Fibroblast of skin of right quadriceps (primary cell): ENCODE measurements around the gene AGBL3.

Experiments used
- DNase-seq: peaks from one replicate; pipeline ENCODE4 v3.0.0-alpha.2; 2013

The AGBL3 gene

DNA sequence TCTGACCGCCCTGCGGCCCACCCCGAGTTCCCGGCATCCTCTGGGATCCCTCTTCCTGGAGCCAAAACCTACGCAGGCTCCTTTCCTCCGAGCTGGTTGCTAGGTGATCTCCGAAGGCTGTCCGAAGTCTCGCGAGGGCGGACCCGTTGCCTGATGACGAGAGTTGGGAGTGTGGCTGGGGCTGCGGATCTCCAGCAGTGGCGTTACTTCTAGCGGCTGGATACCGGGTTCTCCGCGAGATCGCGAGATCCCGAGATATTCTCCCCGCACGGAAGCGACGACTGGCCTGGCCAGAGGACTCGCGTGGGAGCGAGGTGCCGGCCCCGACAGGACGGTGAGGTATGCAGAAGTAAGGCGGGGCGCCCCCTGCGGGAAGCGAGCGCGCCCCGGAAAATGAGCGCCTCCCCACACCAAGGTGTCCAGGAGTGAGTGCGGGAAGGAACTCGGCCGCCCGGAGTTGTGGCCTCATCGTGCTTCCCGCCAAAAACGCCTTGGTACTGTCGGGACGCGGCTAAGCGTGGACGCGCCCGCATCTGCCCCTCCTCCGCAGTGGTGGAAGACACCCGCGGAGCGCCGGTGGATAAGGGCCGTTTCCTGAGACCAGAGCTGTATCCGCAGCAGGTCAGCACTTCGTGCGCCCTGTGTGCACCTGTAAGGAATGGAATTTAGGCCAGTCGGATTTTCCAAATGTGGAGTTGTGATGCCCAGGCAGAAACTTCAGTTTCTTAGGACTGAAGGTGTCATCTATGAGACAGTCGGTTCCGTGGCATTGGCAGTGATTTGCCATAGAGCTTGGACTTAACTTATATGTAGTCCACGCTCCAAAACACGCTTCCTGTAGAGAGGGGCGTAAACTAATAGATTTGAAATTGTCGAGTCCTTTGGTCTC lies at the start of gene AGBL3:
Gene AGBL3, plus strand, starts transcription at position 146 of the 889 bp plus-strand sequence. CDS start 1,426 bp downstream, outside the sequence.
- peak; percentile 96 for DNase-seq

DNA sequence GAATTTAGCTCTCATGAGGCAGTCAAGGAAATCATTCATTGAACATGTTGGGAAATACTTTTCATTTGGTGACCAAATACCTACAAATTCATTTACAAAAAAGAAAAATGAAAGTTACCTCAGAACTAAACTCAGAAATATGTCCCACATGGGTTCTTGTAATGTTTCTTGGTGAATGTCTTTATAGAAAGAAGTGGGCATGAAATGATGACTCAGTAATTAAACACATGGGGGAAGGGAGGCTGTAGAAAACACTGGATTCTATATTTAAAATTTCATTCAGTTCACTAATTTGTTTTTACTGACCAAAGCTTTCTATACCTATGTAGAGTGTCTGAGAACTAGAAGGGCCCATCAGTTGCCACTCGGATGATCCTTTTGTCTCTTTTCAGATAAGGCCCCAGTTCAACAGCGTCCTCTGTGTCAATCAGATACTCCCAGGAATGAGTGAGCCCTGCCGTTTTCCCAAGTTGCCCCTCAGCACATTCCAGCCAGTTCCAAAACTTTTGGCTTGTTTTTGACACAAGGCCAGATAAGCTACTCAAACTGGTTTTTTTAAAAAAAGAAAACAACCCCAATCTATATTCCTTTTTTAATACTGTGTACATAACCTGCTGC lies 49.3 kb upstream of the AGBL3 start:
- peak; percentile 27 for DNase-seq

- no peak for DNase-seq
These were observed 48.2 kb upstream of the AGBL3 start for GRCh38 chr7:134938141-134938540.

GRCh38 chr7:134939136-134939535 lies 47.2 kb upstream of the AGBL3 start:
- DNase-seq, result no peak

GRCh38 chr7:134940729-134941128 lies 45.6 kb upstream of the AGBL3 start:
- no peak for DNase-seq

GRCh38 chr7:134941185-134941900 lies 45.0 kb upstream of the AGBL3 start:
- DNase-seq, result peak; percentile 86

DNA sequence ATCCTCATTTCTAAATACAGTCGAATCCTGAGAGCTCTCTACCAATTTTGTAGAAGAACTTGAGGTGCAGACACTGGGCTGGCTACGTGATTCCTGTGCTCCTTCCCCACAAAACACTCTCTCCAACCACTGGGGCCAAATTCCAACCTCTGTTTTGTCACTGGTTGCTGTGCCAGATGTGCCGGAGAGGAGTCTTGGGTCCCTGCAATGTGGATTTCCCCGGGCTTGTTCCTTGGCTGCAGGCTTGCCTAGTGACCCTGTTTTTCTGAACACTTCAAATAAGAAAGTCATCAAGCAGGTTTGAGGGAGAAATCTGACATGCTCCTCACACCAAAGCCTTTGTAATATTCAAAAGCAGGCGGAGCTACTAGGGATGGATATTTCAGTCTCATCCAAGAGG lies 44.4 kb upstream of the AGBL3 start:
- no peak for DNase-seq

DNA sequence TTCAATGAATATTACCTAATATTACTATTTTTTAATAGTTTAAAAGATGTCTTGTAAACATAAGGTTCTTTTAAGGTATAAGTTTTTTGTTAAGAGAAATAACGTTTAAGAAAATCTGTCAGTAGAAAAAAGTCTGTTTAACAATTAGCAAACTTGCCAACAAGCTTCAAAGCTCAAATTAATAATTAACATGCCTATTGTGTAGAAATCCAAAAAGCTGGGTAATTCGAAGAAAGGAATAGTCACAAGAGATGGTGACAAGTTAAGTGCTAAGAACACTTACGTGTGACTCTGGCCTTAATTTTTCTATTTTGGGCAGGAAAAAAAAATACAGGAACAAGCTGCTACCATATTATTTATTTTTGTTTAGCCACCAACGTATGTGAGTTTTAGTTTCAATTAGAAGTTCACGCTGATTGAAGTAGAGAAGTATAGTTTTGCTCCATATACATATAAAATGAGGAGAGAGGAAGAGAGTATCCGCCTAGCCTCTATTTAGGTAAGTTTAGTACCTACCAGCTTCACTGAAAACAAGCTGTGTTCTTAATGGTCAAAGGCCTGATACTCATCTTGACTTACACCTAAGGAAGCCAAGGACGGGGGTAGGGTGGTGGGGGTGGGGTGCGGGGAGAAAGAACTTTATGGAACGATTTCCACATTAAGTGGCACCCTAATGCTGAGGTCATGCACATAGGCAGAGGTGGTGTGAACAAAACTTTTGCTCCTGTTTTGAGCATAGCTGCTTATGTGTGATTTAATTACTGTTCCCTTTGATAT lies 43.4 kb upstream of the AGBL3 start:
- no peak for DNase-seq

DNA sequence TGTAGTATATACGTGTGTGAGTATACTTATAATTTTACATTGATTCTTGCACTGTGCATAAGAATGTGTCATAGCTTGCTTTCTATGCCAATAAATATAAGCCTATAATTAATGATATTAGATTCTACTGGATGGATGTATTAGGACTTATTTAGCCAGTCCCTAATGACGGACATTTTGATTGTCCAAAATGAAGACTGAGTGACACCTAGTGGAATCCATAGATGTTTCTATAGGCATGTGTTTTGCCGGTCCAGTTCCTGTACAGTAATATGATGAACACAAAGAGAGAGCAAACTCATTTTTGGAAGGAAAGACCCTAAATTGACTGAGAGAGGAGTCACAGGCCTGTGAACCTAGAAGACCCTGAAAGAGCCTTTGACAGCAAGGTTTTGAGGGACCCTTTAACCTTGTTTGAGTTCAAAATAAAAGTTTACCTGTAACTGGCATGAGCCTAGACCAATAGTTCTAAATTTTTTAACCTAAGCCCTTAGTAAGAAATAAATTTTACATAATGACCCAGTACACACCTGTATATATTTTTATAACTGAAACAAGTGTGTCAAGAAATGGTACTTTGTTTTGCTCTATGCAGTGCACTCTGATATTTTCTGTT lies 42.4 kb upstream of the AGBL3 start:
- DNase-seq, result peak; percentile 27

DNA sequence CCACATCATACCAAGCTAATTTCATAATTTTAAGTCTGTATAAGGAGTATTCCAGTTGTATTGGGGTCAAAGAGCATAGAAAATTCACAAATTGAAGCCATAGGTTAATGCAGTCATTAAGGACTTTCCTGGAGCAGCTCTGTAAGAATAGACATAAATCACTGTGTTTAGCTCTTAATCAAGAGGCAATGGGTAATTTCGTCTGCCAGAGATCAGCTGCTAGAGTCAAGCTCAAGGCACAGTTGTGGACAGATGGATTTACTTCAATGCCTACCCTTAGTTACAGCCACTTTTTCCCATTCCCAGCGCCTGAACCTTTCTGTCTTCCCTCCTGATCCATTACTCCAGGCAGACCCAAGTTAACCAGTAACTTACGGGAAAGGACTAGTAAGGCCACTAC lies 40.6 kb upstream of the AGBL3 start:
- DNase-seq, result no peak

- peak; percentile 25 for DNase-seq
These were observed 40.0 kb upstream of the AGBL3 start for GRCh38 chr7:134946260-134946659.

- DNase-seq, result no peak
These were observed 39.0 kb upstream of the AGBL3 start for GRCh38 chr7:134947329-134947728.

GRCh38 chr7:134947831-134948230 lies 38.5 kb upstream of the AGBL3 start:
- no peak for DNase-seq

DNA sequence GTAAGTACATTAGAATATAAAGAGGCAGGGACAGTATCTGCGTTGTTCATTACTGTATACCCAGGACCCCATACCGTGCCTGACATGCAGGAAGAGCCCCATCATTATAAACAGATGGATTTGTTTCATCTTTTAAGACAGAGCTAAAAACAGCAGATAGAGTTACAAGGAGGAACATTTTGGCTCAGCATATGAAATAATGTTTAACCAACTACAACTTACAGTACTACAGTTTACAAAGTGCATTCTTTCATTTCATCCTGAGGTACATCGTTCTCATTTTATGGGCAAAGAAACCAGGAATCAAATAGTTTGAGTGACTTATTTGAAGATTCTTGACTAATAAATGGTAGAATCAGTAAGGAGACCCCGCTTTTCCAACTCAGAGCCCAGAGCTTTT lies 38.1 kb upstream of the AGBL3 start:
- DNase-seq, result no peak

- DNase-seq, result peak; percentile 27
These were observed 37.6 kb upstream of the AGBL3 start for GRCh38 chr7:134948736-134949135.

DNA sequence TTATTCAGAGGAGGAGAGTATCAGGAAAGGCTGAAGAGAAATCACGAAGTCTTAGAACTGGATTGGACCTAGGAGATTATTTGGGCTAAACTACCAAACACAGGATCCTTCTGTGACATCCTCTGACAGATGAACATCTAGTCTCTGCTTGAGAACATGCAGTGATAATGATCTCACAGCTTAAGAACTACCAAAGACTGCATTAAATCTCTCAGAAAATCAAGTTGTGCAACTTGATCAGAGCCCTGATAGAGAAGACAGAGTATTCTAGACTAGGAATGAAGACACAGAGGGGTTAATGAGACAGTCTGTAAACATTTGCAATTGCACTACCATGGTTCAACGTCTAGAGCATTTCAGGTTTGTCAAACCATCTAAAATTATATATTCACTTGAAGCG lies 37.1 kb upstream of the AGBL3 start:
- no peak for DNase-seq

- DNase-seq, result no peak
These were observed 31.9 kb upstream of the AGBL3 start for GRCh38 chr7:134954197-134955082.

DNA sequence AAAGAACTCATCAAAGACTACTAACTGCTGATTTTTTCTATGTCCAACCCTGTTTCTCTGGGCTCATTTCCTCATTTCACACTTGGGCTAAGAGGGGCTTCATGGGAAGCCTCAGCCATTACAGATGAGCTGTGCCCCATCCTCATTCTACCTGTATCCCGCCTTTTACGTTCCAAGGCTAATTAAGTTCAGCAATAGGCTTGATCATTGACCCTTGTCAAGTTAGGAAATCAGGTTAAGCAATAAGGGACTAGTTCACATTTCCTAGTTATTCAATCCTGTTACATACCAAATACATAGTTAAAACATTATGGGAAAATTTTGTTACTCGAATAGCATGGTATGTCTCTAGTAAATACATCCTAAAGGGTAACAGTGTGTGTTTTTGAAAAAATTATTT lies 29.3 kb upstream of the AGBL3 start:
- DNase-seq, result no peak

DNA sequence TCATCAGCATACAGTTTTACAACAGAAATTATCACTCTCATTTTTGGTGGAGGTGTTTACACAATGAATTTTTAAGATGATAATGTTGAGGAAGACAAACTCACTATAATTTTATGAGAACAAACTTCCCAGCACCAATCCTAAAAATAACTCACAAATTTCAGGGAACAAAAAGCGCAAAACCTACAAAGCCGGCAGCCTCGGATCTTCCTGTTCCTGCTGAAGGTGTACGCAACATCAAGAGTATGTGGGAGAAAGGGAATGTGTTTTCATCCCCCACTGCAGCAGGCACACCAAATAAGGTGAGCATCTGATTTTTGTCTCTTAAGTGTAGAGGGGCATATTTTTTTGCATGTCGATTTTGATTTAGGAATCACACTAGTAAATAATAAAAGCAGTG lies 26.5 kb upstream of the AGBL3 start:
- no peak for DNase-seq

DNA sequence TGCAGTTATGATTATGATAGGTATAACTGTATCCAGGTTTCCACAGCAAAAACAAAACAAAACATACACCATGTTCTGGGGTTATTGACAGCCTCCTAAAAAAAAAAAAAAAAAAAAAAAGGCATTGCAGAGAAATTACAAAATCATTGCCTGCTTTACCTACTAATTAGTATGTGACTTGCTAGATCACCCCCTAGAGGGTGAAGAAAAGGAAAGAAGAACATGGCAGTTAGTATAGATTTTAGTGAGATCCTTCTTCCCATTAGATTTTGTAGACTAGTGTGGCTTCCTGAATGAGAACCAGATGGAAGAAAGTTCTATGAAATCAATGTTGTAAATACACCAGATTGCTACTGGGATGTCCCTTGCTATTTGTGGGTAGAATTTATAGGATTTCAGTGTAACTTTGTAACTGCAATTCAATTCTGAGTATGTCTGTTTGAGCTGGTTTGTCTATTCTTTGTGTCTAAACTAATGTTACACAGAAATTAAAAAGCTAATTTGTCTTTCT lies 24.0 kb upstream of the AGBL3 start:
- DNase-seq, result no peak

- no peak for DNase-seq
These were observed 23.3 kb upstream of the AGBL3 start for GRCh38 chr7:134963036-134963435.
